Measurements from ENCODE around the gene BACH2. TPM values are rescaled to one million over a fixed set of nuclear protein-coding genes. Genes with fewer than 3 reads are reported as not detected.

Gene BACH2
- total and polyA plus RNA-seq, 2 of the 8 experiments (the other 6 are each of a cell fraction or from before 2014, with no cell fraction given), result 1.9 to 5.9 TPM

DNA sequence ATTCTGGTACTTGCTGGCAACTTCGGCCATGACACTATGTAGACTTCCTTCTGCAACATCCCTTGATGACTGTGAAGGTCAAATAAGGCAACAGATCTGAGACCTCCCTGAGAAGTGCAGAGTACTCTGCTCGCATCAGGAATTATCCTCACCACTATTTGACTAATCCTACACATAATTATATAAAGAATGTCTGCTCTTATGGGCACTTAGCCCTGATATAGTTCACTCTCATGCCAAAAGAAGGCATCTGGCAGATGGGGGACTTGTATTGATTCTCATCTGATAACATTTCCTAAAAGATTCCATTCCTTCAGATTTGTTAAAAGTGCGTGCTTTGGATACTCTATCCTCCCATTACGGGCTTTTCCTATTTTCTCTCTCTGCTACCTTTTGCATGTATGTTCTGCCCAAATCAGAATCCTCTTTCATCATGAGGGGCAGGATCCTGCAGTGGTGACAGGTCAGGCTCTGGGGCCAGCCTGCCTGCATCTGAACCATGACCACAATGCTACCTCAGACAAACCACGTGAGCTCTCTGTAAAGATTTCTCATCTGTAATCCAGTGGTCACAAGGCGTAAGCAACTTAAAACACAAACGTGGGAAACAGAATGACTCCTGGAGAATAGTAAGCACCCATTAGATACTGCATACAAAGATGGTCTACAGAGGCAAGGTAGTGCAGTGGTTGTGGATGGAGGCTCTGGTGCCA lies 268.4 kb downstream of the BACH2 start:
- Histone ChIP-seq H3K27ac (ENCODE audit: low read depth, low read length) (no peak overlapping the region), H2BK120ac (replicated peaks; ENCODE audit: low read depth, low read length) (no peak overlapping the region), H4K91ac (replicated peaks; ENCODE audit: insufficient read length, low read length) (no peak overlapping the region), H3K4me3 (ENCODE audit: extremely low read depth in 1 of 4, insufficient read depth in 2 of 4, low read depth in 3 of 4, low read length in 4 of 4) (no peak overlapping the region), H3K27me3 (replicated peaks in 1 of 4; ENCODE audit: control insufficient read depth in 3 of 4, extremely low read depth in 1 of 4, insufficient read depth in 3 of 4, low read length in 3 of 4) (no peaks in the 10 kb centered on the region), H3K79me2 (ENCODE audit: control insufficient read depth in 1 of 2, insufficient read depth in 2 of 2, low read length in 2 of 2) (no peaks in the 10 kb centered on the region), H2BK12ac (ENCODE audit: low read depth, low read length) (no peak overlapping the region), H4K20me1 (replicated peaks in 1 of 2; ENCODE audit: control insufficient read depth in 1 of 2, insufficient read depth in 2 of 2, low read length in 2 of 2) (no peaks in the 10 kb centered on the region), H3K36me3 (ENCODE audit: control insufficient read depth in 2 of 4, insufficient read depth in 4 of 4, low read length in 3 of 4) (no peaks in the 10 kb centered on the region), H3K4me1 (replicated peaks in 1 of 4; ENCODE audit: control insufficient read depth in 3 of 4, insufficient read depth in 4 of 4, low read length in 3 of 4) (no peaks in the 10 kb centered on the region), H3K4me2 (ENCODE audit: insufficient read depth in 1 of 2, low read depth in 2 of 2, low read length in 2 of 2) (no peak overlapping the region), H2BK15ac (ENCODE audit: low read length) (no peak overlapping the region), H2BK5ac (ENCODE audit: low read depth, low read length) (no peak overlapping the region), H2AK5ac (ENCODE audit: low read depth, low read length) (no peak overlapping the region), H3K18ac (ENCODE audit: extremely low read depth, low read length) (no peak overlapping the region), H2AFZ (ENCODE audit: low read length) (no peak overlapping the region), H2BK20ac (ENCODE audit: low read length) (no peak overlapping the region), H3K4ac (replicated peaks; ENCODE audit: insufficient read length, low read depth, low read length) (no peak overlapping the region), H3K23ac (ENCODE audit: insufficient read length) (no peak overlapping the region), H4K5ac (ENCODE audit: insufficient read length, low read depth, low read length) (no peak overlapping the region), H4K8ac (ENCODE audit: extremely low read depth, insufficient read depth, low read length) (no peak overlapping the region), H3K9me3 (ENCODE audit: insufficient read depth in 2 of 2, low read depth in 1 of 2, low read length in 1 of 2) (no peaks in the 10 kb centered on the region), H3K56ac (replicated peaks; ENCODE audit: insufficient read length, low read depth, low read length) (no peak overlapping the region), H3K14ac (ENCODE audit: insufficient read length) (no peak overlapping the region), H3K79me1 (ENCODE audit: low read depth, low read length) (no peaks in the 10 kb centered on the region), H3K9ac (replicated peaks in 1 of 4; ENCODE audit: extremely low read depth in 1 of 4, low read depth in 3 of 4, low read length in 3 of 4) (no peak overlapping the region), H3K23me2 (ENCODE audit: low read depth, low read length) (no peaks in the 10 kb centered on the region)
- 92% methylated on average over 7 of the region's 7 CpGs; no CpG with 5 or more reads in 1 of the 2 experiments for WGBS, 2 experiments (ENCODE audit: extremely low coverage in 1 of 2, insufficient coverage in 1 of 2, insufficient read length in 1 of 2, insufficient replicate concordance in 2 of 2, low coverage in 1 of 2, low lambda C conversion rate in 2 of 2, missing lambda C conversion rate in 1 of 2)
- ChIA-PET POLR2A (ENCODE audit: partially characterized antibody) (interaction anchor here (1.0 kb wide), 1 partner anchor 150 kb away, joined by 3 read pairs; no protein-coding TSS in a partner anchor), CTCF (ENCODE audit: partially characterized antibody) (interaction anchor here (0.8 kb wide), 1 partner anchor 83 kb away, joined by 3 read pairs; no protein-coding TSS in a partner anchor)
- DNase-seq (ENCODE audit: low read depth in 1 of 2, low spot score in 2 of 2), result no peak
- FAIRE-seq, result no peak
- TF ChIP-seq RXRA (IDR thresholded peaks at IDR 0.05; ENCODE audit: insufficient read depth, low read depth, low read length) (no peak), RNF2 (IDR thresholded peaks at IDR 0.05; ENCODE audit: borderline replicate concordance, low read depth, low read length, missing control alignments, poor library complexity, severe bottlenecking) (no peak), KDM1A (IDR thresholded peaks at IDR 0.05; ENCODE audit: borderline replicate concordance, low read length) (no peak), CBX5 (IDR thresholded peaks at IDR 0.05; ENCODE audit: low read depth, low read length) (no peak), SIRT6 (IDR thresholded peaks at IDR 0.05; ENCODE audit: low read length) (no peak), CBX8 (IDR thresholded peaks at IDR 0.05; ENCODE audit: borderline replicate concordance, low read depth, low read length) (no peak), SIN3A (conservative IDR thresholded peaks at IDR 0.05 in 1 of 2, IDR thresholded peaks at IDR 0.05 in 1 of 2; ENCODE audit: low read depth in 1 of 2, low read length in 2 of 2) (no peak), GABPA (IDR thresholded peaks at IDR 0.05; ENCODE audit: borderline replicate concordance, insufficient read depth, low read length) (no peak), SAP30 (IDR thresholded peaks at IDR 0.05; ENCODE audit: insufficient read depth, insufficient replicate concordance, low read length) (no peak), POLR2AphosphoS5 (IDR thresholded peaks at IDR 0.05; ENCODE audit: low read depth, low read length) (no peak)
- TF ChIP-seq, protein P1, sequence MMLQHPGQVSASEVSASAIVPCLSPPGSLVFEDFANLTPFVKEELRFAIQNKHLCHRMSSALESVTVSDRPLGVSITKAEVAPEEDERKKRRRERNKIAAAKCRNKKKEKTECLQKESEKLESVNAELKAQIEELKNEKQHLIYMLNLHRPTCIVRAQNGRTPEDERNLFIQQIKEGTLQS (IDR thresholded peaks at IDR 0.05; ENCODE audit: insufficient read depth, low read depth, low read length), result no peak
